ENCODE results near the gene KLHL36.

The KLHL36 gene

DNA sequence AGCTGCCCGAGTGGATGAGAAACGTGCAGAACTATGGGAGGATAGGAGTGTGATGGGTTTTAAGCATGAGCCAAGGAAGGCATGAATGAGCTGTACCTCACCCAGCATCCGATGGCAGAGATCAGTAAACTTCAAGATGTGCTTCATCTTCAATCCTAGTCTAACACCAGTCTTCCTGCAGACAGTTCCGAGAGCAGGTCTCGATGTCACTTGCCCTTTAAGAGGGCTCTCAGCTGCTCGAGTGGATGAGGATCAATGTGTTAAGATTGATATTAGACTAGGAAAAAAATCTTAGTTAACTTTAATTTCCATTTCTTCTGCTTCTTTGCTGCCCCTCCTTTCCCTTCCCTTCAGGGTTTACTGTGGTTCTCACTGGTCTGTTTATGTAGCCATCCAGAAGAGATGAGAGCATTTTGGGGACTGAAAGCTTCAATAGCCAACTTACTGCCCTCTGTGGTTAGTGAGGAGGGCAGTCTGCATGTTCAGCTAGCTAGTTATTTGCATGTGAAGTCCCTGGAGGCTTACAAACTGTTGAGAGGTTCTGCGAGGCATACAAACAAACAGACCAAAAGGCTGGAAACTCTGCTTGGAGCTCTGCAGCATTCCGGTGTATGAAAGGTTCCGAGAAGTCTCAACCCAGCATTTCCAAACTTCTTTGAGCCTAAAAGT lies 15.3 kb downstream of the KLHL36 start:
- no peak for ATAC-seq
- no peak for TF ChIP-seq CSDC2 (CRISPR knock-in tag; IDR thresholded peaks at IDR 0.05)
- TF ChIP-seq ESRRG (CRISPR knock-in tag; IDR thresholded peaks at IDR 0.05), result no peak
- no peak for TF ChIP-seq ZFP30 (CRISPR knock-in tag; IDR thresholded peaks at IDR 0.05)

DNA sequence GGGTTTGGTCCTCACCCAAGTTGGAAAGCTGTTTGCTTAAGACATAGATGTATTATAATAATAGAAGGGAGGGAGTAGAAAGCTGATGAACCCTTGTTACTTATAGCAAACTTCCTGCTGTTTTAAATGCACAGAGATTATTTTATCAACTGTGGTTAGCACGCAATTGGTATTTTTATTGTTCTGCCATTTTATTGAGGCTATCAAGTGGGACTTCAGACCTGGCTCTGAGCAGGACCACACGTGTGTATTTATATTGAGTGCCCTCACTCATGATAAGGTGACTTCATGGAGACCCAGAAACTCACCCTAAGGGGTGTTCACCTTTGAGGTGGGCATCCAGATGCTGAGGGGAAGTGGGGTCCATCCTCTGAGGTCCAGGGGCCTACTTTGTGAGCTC lies 17.0 kb downstream of the KLHL36 start:
- TF ChIP-seq ISL1 (CRISPR knock-in tag; IDR thresholded peaks at IDR 0.05) (no peak), TCF4 (CRISPR knock-in tag; IDR thresholded peaks at IDR 0.05; ENCODE audit: borderline replicate concordance) (no peak)
- TF ChIP-seq, protein P1, sequence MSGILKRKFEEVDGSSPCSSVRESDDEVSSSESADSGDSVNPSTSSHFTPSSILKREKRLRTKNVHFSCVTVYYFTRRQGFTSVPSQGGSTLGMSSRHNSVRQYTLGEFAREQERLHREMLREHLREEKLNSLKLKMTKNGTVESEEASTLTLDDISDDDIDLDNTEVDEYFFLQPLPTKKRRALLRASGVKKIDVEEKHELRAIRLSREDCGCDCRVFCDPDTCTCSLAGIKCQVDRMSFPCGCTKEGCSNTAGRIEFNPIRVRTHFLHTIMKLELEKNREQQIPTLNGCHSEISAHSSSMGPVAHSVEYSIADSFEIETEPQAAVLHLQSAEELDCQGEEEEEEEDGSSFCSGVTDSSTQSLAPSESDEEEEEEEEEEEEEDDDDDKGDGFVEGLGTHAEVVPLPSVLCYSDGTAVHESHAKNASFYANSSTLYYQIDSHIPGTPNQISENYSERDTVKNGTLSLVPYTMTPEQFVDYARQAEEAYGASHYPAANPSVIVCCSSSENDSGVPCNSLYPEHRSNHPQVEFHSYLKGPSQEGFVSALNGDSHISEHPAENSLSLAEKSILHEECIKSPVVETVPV (CRISPR knock-in tag; IDR thresholded peaks at IDR 0.05), result no peak
- ATAC-seq, result no peak

DNA sequence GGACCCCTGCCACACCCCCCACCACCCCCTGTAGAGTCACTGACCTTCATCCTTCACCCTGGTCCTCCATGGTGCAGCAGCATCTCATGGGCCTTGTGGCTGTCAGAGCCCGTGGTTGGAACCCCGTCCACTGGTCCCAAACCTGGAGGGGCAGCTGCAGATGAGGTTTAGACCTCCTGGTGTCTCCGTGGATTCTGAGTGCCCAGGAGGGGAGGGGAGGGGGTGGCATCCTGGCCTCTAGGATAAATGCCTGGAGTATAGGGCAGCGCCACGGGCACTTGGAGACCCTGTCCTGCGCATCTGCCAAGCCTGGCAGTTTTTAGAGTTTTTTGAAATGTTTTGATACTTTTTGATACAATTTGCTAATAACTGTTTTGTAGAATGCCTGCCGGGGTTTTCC lies 17.5 kb downstream of the KLHL36 start:
- TF ChIP-seq TCF4 (CRISPR knock-in tag; IDR thresholded peaks at IDR 0.05; ENCODE audit: borderline replicate concordance) (no peak), ZFP30 (CRISPR knock-in tag; IDR thresholded peaks at IDR 0.05) (no peak), SNAI2 (CRISPR knock-in tag; IDR thresholded peaks at IDR 0.05) (no peak), ARNTL (CRISPR knock-in tag; IDR thresholded peaks at IDR 0.05; ENCODE audit: borderline replicate concordance, low read depth) (no peak), GLIS3 (CRISPR knock-in tag; IDR thresholded peaks at IDR 0.05) (no peak), OSR1 (CRISPR knock-in tag; IDR thresholded peaks at IDR 0.05) (no peak), ZNF8 (CRISPR knock-in tag; IDR thresholded peaks at IDR 0.05) (no peak), ZC3H10 (CRISPR knock-in tag; IDR thresholded peaks at IDR 0.05) (no peak), ZNF70 (CRISPR knock-in tag; IDR thresholded peaks at IDR 0.05) (no peak), TOX (CRISPR knock-in tag; IDR thresholded peaks at IDR 0.05; ENCODE audit: borderline replicate concordance) (no peak), RARB (CRISPR knock-in tag; IDR thresholded peaks at IDR 0.05) (no peak), ZNF565 (CRISPR knock-in tag; conservative IDR thresholded peaks at IDR 0.05; ENCODE audit: low read depth) (no peak), ZFP3 (CRISPR knock-in tag; IDR thresholded peaks at IDR 0.05) (no peak), BACH2 (CRISPR knock-in tag; IDR thresholded peaks at IDR 0.05; ENCODE audit: borderline replicate concordance) (no peak), ESRRG (CRISPR knock-in tag; IDR thresholded peaks at IDR 0.05) (no peak)
- TF ChIP-seq, protein P2, sequence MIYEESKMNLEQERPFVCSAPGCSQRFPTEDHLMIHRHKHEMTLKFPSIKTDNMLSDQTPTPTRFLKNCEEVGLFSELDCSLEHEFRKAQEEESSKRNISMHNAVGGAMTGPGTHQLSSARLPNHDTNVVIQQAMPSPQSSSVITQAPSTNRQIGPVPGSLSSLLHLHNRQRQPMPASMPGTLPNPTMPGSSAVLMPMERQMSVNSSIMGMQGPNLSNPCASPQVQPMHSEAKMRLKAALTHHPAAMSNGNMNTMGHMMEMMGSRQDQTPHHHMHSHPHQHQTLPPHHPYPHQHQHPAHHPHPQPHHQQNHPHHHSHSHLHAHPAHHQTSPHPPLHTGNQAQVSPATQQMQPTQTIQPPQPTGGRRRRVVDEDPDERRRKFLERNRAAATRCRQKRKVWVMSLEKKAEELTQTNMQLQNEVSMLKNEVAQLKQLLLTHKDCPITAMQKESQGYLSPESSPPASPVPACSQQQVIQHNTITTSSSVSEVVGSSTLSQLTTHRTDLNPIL (CRISPR knock-in tag; IDR thresholded peaks at IDR 0.05; ENCODE audit: low read depth), result no peak
- TF ChIP-seq, protein P3, sequence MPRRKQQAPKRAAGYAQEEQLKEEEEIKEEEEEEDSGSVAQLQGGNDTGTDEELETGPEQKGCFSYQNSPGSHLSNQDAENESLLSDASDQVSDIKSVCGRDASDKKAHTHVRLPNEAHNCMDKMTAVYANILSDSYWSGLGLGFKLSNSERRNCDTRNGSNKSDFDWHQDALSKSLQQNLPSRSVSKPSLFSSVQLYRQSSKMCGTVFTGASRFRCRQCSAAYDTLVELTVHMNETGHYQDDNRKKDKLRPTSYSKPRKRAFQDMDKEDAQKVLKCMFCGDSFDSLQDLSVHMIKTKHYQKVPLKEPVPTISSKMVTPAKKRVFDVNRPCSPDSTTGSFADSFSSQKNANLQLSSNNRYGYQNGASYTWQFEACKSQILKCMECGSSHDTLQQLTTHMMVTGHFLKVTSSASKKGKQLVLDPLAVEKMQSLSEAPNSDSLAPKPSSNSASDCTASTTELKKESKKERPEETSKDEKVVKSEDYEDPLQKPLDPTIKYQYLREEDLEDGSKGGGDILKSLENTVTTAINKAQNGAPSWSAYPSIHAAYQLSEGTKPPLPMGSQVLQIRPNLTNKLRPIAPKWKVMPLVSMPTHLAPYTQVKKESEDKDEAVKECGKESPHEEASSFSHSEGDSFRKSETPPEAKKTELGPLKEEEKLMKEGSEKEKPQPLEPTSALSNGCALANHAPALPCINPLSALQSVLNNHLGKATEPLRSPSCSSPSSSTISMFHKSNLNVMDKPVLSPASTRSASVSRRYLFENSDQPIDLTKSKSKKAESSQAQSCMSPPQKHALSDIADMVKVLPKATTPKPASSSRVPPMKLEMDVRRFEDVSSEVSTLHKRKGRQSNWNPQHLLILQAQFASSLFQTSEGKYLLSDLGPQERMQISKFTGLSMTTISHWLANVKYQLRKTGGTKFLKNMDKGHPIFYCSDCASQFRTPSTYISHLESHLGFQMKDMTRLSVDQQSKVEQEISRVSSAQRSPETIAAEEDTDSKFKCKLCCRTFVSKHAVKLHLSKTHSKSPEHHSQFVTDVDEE (CRISPR knock-in tag; IDR thresholded peaks at IDR 0.05), result no peak
- TF ChIP-seq, protein P4, sequence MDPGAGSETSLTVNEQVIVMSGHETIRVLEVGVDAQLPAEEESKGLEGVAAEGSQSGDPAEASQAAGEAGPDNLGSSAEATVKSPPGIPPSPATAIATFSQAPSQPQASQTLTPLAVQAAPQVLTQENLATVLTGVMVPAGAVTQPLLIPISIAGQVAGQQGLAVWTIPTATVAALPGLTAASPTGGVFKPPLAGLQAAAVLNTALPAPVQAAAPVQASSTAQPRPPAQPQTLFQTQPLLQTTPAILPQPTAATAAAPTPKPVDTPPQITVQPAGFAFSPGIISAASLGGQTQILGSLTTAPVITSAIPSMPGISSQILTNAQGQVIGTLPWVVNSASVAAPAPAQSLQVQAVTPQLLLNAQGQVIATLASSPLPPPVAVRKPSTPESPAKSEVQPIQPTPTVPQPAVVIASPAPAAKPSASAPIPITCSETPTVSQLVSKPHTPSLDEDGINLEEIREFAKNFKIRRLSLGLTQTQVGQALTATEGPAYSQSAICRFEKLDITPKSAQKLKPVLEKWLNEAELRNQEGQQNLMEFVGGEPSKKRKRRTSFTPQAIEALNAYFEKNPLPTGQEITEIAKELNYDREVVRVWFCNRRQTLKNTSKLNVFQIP (CRISPR knock-in tag; IDR thresholded peaks at IDR 0.05; ENCODE audit: borderline replicate concordance, low read depth), result no peak
- TF ChIP-seq, protein P1 (CRISPR knock-in tag; IDR thresholded peaks at IDR 0.05), result no peak
- ATAC-seq, result no peak

Data from SK-N-SH treated with all-trans-retinoic acid at 6 μM for 48 hours (cell line).